ENCODE results near the gene SUMO3. TPM values are rescaled to one million over a fixed set of nuclear protein-coding genes. Genes with fewer than 3 reads are reported as not detected.
"Not testable (repeated sequence)": the region's sequence is repeated elsewhere in the genome, so short reads cannot be mapped to it uniquely, and the experiment has no call there.

The SUMO3 gene
- total RNA-seq, 1 donor from 2014 or later = 66.0 TPM

- peak; percentile 7 for DNase-seq
- CTCF ChIA-PET = no interaction called here
- intact Hi-C loops (cut with micrococcal nuclease) = no loop called here
- peaks cover 8% of the 10 kb centered on the region for H3K27me3 Mint-ChIP-seq
- H3K4me3 Mint-ChIP-seq = no peak overlapping the region
- H3K36me3 Mint-ChIP-seq (ENCODE audit: low read depth) = no peaks in the 10 kb centered on the region
- no peaks in the 10 kb centered on the region for H3K9me3 Mint-ChIP-seq
- no peak for ATAC-seq (ENCODE audit: low read depth)
- no peak overlapping the region for H3K27ac Mint-ChIP-seq
- H3K4me1 Mint-ChIP-seq = peaks cover 14% of the 10 kb centered on the region
- POLR2A ChIA-PET = no interaction called here
- TF ChIP-seq CTCF (IDR thresholded peaks at IDR 0.05) = no peak
Observed at GRCh38 chr21:44834951-44835646, 17.2 kb upstream of the SUMO3 start.

GRCh38 chr21:44834231-44834950 lies 16.5 kb upstream of the SUMO3 start:
- H3K27ac Mint-ChIP-seq = no peak overlapping the region
- no peaks in the 10 kb centered on the region for H3K36me3 Mint-ChIP-seq (ENCODE audit: low read depth)
- ChIA-PET POLR2A (no interaction called here), CTCF (no interaction called here)
- peak; percentile 8 for DNase-seq
- no peak overlapping the region for H3K4me3 Mint-ChIP-seq
- TF ChIP-seq CTCF (IDR thresholded peaks at IDR 0.05) = no peak
- intact Hi-C loops (cut with micrococcal nuclease) = no loop called here
- H3K9me3 Mint-ChIP-seq = no peaks in the 10 kb centered on the region
- H3K4me1 Mint-ChIP-seq = peaks cover 18% of the 10 kb centered on the region
- no peak for ATAC-seq (ENCODE audit: low read depth)
- peaks cover 6% of the 10 kb centered on the region for H3K27me3 Mint-ChIP-seq

- no peak overlapping the region for H3K4me3 Mint-ChIP-seq
- H3K27me3 Mint-ChIP-seq = peaks cover 2% of the 10 kb centered on the region
- DNase-seq (no peak), ATAC-seq (ENCODE audit: low read depth) (no peak)
- intact Hi-C loops (cut with micrococcal nuclease) = no loop called here
- H3K27ac Mint-ChIP-seq = no peak overlapping the region
- peaks cover 2% of the 10 kb centered on the region for H3K9me3 Mint-ChIP-seq
- H3K4me1 Mint-ChIP-seq = peaks cover 18% of the 10 kb centered on the region
- POLR2A ChIA-PET = no interaction called here
- no peaks in the 10 kb centered on the region for H3K36me3 Mint-ChIP-seq (ENCODE audit: low read depth)
- CTCF ChIA-PET = no interaction called here
- no peak for TF ChIP-seq CTCF (IDR thresholded peaks at IDR 0.05)
Observed at GRCh38 chr21:44833663-44834062, 15.8 kb upstream of the SUMO3 start.

- Mint-ChIP-seq H3K4me1 (peaks cover 18% of the 10 kb centered on the region), H3K9me3 (peaks cover 11% of the 10 kb centered on the region)
- intact Hi-C loops (cut with micrococcal nuclease); H3K27ac Mint-ChIP-seq; H3K4me3 Mint-ChIP-seq; H3K27me3 Mint-ChIP-seq; ATAC-seq (ENCODE audit: low read depth); H3K36me3 Mint-ChIP-seq (ENCODE audit: low read depth); CTCF ChIA-PET; POLR2A ChIA-PET; DNase-seq: not testable (repeated sequence)
Observed at GRCh38 chr21:44832516-44833255, 14.8 kb upstream of the SUMO3 start.

- no peak for TF ChIP-seq CTCF (IDR thresholded peaks at IDR 0.05)
- peaks cover 17% of the 10 kb centered on the region for H3K9me3 Mint-ChIP-seq
- peak overlapping the region; percentile 46 for H3K4me3 Mint-ChIP-seq
- H3K36me3 Mint-ChIP-seq (ENCODE audit: low read depth) = no peaks in the 10 kb centered on the region
- ChIA-PET CTCF (no interaction called here), POLR2A (interaction anchor here (0.8 kb wide), 1 partner anchor 48 kb away, joined by 6 read pairs; no protein-coding TSS in a partner anchor)
- intact Hi-C loops (cut with micrococcal nuclease) = no loop called here
- ATAC-seq (ENCODE audit: low read depth) (no peak), DNase-seq (no peak)
- H3K27me3 Mint-ChIP-seq = no peaks in the 10 kb centered on the region
- H3K27ac Mint-ChIP-seq = peak overlapping the region; percentile 66
- H3K4me1 Mint-ChIP-seq = peaks cover 18% of the 10 kb centered on the region
Observed at GRCh38 chr21:44831227-44831860, 13.5 kb upstream of the SUMO3 start.

Data from activated B cell treated with CpG ODN at 0.5 μM for 24 hours (primary cell).